Measurements from ENCODE around the gene GNG7.
"Not testable (repeated sequence)": the region's sequence is repeated elsewhere in the genome, so short reads cannot be mapped to it uniquely, and the experiment has no call there.

Gene GNG7

DNA sequence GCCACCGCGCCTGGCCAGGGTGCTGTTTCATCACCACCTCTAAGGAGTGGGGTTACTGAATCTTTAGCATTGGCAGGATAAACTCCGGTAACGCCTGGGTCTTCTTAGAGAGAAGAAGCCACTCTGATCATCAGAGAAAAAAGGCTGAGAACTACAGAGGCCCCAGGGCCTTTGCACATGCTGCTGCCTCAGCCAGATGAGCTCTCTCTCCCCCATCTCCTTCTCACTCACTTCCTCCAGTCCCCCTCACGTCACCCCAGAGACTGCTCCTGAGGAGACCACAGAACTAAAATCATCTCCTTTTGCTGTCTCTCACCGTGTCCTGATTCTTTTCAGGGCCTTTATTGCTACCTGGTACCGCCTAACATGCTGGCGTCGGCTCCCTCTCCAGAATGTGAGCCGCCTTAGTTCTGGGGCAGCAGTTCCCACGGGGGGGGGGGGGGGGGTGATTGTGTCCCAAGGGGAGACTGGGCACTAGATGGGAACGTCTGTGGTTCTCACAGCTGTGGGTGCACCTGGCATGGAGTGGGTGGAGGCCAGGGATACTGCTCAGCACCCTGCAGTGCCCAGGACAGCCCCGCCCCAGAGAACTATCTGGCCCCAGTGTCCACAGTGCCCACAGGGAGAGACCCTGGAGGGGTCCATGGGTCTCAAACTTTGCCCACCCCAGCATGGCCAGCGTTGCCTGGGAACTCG lies 23.8 kb upstream of the GNG7 start:
- DNase-seq = no peak

DNA sequence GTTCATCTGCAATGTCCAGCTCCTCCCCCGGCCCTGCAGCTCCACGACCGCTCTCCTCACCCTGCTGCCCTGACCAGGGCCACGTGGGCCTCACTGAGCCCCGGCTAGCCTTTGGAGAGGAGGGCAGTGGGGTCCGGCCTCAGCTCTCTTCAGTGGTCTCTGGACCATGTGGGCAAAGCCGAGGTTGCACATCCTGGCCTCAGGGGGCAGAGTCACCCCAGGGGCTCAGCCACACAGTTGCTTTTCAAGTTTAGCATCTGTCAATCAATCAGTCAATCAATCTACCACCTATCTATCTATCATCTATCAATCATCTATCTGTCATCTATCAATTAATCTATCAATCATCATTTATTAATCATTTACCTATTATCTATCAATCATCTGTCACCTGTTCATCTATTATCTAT lies 21.7 kb upstream of the GNG7 start:
- no peak for DNase-seq

DNA sequence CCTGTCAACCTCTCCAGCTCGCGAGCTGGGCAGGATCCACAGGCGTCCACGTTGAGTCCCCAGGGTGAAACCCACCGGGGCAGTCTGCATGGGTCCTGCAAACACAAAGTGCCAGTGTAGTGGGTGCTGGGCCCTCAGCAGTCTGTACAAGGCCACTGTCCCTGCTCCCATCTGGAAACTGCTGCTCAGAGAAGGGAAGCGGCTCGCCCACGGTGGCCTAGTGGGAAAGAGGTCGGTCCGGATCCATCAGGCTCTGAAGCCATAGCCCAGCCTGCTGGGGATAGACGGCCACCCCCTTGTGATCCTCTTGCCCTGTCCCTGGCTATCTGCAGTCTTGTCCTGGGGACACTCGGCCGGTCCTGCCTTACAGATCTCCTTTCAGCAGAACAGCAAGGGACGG lies 21.3 kb upstream of the GNG7 start:
- no peak for DNase-seq

GRCh38 chr19:2723345-2723715 lies 20.8 kb upstream of the GNG7 start:
- DNase-seq = no peak

DNA sequence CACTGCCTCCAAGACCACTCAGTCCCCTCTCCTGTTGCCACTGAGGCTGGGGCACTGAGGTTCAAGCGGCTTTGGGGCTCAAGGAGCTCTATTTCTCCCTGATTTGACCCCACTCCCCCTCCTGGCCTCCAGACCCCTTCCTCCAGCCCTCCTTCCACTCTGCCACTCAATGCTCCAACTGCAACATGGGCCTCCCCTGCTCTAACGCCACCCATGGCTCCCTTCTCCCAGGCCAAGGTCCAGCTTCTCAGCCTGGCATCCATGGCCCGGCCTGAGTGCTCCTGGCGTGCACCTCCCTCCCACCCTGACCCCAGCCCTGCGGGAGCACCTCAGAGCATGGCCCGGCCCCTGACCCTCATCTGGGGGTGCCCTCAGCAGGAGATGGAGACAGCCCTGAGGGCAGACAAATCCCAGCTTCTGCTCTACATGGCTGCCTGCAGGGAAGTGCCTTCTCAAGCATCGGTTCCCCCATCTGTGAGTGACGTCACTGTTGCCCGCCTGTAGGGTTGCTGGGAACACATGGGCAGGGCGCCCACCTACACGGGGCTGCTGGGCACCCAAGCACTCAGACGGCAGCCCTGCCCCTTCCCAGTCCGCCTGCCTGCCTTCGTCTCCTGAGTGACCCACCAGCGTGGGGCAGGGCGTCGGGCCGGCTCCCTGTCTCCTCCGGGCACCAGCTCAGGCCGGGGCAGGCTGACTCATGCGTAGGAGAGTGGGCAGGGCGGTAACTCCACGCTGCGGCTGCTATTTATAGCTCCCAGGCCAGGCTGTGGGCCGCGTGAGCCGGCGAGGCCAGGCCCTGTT lies 20.2 kb upstream of the GNG7 start:
- DNase-seq = peak; percentile 80

DNA sequence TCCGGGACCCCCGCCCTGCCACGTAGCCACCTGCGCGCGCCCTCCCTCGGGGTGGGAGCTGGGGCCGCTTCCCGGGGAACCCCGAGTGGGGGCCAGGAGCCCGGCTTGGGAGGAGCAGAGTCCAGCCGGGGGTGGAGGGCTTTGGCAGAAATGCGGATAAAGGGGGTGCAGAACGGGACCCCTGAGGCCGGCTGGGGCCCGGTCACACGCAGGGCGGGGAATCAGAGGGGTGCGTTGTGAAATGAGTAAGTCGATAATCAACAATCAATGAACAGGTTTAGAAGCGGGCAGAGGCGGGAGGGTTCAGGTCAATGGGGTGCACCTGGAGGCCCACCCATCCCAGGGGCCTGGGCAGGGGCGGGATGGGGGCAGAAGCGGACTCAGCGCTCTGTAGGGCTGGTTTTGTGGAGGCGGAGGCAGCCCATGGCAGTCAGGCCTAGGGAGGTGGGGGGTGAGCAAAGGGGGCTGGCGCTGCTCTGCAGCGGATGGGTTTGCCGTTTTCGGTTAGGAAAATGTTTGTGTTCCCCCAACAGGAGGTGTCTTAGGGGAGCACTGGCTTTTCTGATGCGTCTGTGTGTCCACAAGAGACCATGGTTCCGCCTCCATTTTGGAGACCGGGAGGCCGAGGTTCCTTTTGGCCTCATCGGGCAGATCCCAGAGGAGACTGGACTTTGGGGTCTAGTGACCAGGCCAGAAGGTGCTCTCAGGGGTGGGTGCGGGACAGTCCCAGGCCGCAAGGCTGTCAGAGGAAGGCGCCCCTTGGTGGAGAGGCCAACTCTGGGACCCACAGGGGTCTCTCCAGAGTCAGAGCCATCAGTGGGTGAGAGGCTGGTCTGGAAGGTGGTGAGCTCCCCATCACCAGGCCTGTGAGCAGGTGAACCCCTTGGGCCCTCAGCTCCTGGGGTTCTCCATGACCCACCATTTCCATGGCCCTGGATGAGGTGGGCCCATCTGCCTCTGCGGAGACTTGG lies 19.4 kb upstream of the GNG7 start:
- DNase-seq = no peak

DNA sequence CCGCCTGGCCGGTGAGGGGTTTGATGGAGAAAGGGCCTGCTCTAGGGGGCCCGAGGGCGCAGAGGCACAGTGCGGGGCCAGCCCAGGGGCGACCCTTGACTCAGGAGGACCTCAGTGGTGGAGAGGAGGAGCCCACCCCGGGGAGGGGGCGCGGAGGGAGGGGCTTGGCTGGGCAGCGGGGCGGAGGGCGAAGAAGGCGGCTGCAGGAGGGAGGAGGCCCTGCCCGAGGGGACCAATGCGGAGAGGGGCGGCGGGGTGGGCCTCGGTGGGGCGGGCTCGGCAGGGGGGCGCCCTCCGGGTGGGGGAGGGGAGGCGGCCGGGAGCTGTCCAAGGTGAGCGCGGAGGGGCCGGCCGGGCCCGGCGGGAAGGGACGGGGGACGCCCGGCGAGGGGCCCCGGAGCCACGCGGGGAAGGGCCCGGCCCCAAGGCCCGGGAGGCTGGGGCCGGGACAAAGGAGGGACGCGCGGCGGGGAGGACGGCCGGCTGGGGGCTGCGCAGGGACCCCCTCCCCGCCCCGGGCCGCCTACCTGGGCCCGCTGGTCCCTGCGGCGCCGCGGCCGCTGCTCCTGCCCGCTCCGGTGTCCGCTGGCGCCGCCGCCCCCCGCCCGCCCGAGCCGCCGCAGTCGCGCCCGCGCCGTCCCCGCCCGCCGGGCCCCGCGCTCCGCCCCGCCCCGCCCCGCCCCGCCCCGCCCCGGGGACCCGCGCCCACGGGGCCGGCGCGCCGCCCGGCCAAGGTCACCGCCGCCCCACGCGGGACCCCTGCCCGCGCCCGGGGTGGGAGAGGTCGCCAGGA lies 18.5 kb upstream of the GNG7 start, which contains the start of gene DIRAS1:
Gene DIRAS1 (minus strand): TSS at position 596 of the 793 bp plus-strand sequence. CDS start 3,566 bp downstream, outside the sequence.
- no peak for DNase-seq

- no peak for DNase-seq
Measured at GRCh38 chr19:2719920-2720776, 17.7 kb upstream of the GNG7 start.

GRCh38 chr19:2719232-2719735 lies 16.8 kb upstream of the GNG7 start:
- no peak for DNase-seq

- no peak for DNase-seq
Measured at GRCh38 chr19:2717638-2718541, 15.4 kb upstream of the GNG7 start.

DNA sequence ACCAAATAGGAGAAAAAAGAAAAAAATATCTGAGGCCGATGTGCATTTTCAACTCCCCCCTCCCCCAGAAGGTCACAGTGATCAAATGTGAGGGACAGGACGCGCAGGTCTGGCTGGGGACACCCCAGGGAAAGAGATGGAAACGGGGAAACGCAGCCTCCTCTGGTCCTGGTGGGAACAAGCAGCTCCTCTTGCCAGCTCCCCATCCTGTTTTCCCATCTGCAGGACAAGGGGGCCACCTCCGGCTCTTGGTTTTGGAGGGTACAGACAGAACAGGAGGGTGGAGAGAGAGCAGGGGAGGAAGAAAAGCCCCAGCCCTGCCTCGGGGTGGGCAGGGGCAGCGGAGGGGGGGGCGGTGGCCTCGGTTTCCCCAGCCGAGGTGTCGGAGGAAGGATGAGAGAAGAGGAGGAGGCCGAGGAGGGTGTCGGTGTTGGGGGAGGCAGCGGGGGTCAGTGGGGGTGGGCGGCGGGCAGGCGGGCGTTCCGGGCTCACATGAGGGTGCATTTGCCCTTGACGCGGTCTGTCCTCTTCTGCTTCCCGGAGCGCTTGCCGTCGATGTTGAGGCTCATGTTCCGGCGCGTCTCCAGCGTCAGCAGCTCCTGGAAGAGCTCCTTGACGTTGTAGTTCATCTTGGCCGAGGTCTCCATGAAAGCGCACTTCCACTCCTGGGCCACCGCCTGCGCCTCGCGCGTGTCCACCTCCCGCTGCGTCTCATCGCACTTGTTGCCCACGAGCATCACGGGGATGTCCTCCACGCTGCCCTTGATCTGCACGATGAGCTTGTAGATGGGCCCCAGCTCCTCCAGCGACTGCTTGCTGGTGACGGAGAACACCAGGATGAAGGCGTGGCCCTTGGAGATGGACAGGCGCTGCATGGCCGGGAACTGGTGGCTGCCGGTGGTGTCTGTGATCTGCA lies 14.5 kb upstream of the GNG7 start:
- DNase-seq = no peak

- DNase-seq = no peak
Measured at GRCh38 chr19:2716275-2716650, 13.8 kb upstream of the GNG7 start.

DNA sequence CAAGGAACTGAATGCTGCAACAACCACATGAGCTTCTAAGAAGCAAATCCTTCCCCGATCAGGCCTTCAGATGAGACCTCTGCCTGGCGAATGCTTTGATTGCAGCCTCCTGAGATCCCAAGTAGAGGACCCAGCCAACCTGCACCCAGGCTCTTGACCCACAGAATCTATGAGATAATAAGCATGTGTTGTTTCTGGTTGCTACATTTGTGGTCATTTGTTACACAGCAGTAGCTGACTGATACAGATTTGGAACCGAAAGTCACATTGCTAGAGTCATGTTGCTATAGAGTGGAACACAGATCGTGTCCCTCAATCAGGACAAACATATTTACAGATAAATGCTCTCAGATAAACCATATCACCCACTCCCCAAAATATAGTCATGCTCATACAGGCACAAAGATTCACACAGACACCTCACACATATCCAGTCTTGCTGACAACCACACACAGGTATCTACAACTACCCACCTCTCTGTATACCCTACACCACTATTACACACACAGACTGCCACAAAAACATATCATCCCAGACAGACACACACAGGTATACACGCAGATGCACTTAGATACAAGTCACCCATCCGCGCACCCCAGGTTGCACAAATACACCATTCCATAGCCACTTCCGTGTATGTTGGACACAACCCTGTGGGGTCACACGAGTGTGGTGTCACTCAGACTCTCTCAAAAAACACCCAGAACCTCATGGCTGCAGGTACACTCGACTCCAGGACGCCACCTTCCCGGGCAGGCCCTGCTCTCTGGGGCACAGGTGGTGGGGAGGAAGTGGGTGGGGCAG lies 13.2 kb upstream of the GNG7 start:
- DNase-seq = no peak

DNA sequence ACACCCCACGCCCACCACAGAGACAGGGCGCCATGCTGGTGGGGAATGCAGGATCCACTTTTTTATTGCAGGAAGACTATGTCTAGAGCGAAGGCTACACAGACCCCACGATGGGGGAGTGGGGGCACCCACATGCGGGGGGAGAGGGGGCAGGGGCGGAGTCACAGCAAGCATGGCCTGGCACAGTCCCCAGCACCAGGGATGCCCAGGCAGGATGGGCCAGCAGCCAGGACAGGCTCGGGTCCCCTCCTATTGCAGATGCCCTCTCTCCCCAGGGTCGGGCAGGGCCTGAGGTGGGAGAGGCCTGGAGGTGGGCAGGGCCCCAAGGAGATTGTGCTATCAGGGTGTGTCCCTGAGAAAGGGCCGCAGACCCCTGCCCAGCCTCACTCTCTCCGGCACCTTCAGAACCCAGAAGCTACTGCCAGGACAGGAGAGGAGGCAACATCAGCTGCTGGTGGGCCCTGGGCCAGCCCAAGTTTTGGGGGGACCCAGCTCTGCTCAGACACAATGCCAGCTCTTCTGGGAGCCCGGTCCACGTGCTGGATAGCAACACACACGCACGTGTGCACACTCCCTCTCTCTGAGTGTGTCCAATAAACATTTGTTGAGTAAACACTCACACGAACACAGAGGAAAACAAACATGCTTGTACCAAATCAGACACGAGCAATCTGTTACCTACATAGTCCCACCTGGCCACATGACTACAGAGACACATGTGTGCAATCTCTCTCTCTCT lies 12.2 kb upstream of the GNG7 start:
- no peak for DNase-seq

GRCh38 chr19:2714102-2714501 lies 11.6 kb upstream of the GNG7 start:
- not testable (repeated sequence) for DNase-seq

DNA sequence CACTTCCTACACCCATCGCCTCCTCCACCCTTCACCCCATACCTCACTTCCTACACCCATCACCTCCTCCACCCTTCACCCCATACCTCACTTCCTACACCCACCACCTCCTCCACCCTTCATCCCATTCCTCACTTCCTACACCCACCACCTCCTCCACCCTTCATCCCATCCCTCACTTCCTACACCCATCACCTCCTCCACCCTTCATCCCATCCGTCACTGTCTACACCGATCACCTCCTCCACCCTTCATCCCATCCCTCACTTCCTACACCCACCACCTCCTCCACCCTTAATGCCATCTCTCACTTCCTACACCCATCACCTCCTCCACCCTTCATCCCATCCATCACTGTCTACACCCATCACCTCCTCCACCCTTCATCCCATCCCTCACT lies 10.7 kb upstream of the GNG7 start:
- DNase-seq = not testable (repeated sequence)

DNA sequence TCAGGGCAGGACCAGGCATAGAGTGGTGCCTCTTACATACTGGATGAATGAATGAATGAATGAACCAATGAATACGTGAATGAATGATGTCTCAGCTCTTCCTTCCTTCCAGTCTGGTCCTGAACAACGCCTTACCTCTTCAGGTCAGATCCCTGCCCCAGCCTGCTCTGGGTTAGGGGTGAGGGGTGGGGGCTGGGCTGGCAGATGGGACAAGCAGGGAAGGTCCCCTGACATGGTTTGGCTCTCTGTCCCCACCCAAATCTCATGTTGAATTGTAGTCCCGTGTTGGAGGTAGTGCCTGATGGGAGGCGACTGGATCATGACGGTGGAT lies 9.3 kb upstream of the GNG7 start:
- DNase-seq = no peak

Data from T1000 (cell line).